NCI-H2171 (cell line): ENCODE measurements around the gene NPAS3.

Experiments used
- DNase-seq: peaks from one replicate; lab custom pipeline; 2025; lab: John Stamatoyannopoulos, UW

Gene NPAS3

DNA sequence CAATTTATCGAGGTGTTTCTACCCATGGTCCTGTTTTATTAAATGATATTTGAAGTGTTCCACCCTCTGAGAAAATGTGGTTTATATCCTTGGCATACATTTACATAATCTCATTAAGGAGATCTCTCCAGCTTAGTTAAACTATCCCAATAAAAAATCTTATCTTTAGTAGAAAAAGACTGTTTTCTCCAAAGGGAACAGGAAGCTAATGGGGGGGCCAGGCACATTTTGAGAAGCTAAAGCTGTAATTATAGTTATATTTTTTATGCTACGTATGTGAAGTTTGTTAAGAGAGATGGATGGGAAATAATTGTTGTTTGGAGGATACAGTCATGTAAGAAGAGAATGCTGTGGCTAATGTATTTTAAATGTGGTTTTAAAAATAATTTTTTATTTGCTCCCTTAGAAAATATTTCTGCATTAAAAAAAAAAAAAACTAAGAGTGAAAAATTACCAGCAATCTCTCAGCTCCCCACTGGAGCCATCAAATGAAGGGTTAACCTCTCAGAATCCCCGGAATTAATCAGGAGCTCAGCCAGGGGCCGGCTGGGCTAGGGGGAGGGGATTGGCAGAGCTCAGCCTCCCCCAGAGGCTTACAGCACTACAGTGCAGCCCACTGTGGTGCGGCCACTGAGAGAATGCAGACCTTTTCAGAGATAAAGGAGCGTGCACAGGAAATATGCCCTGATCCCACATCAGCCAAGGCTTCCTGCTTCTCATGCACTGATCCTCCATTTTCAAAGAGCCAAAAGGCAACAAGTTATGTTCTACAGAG lies 826.4 kb downstream of the NPAS3 start:
- no peak for DNase-seq

DNA sequence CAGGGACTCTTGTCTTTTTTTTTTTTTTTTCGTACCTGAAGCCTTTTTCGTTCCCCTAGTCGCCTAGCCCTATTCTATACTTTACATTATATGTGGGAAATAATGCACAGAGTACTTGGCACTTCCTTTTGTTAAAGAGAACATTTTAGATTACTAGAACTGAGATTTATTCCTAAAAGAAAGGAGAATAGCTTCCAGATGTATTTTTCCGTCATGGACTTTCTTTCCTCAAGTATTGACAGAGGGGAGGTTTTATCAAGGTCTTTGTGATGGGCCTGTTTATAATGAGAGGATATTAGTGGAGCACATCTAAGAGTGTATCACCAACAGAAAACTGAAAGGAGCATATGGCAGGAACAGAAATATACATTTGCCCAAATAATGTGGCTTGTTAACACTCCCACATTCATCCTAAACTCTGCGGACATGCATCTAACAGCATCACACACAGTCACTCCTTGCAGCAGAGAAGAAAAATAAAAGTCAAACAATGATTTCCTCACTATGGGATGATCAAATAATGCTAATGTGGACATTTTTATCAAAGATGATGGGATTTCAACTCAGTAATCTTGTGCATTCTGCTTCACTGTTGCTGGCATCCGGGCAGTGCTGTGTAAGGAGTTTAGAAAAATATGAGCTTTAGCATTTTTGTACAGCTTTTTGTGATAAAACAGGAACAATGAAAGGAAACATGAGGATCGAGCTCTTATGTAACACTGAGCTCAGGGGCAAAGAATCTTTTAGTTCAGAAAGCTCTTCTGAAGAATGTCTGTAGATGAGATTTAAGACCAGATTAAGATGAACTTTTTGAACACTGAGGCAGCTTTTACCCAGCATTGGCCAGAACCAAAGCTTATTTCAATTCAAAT lies 829.1 kb downstream of the NPAS3 start:
- no peak for DNase-seq

DNA sequence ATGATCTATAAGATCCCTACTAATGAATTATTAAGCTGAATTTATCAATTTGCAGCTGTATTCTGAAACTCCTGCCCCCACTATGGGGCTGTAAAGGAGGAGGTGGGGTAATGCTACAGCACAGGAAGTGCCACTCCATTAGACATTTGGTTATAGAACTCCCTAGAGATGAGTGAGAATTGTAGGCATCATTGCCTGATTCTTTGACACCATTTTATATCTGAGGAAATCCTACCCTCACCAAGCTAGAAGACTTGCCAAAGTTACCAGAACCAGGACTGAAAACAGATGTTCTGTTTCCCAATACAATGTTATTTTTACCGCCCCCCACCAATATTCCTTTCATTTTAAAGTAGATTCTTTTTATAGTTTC lies 829.8 kb downstream of the NPAS3 start:
- no peak for DNase-seq

DNA sequence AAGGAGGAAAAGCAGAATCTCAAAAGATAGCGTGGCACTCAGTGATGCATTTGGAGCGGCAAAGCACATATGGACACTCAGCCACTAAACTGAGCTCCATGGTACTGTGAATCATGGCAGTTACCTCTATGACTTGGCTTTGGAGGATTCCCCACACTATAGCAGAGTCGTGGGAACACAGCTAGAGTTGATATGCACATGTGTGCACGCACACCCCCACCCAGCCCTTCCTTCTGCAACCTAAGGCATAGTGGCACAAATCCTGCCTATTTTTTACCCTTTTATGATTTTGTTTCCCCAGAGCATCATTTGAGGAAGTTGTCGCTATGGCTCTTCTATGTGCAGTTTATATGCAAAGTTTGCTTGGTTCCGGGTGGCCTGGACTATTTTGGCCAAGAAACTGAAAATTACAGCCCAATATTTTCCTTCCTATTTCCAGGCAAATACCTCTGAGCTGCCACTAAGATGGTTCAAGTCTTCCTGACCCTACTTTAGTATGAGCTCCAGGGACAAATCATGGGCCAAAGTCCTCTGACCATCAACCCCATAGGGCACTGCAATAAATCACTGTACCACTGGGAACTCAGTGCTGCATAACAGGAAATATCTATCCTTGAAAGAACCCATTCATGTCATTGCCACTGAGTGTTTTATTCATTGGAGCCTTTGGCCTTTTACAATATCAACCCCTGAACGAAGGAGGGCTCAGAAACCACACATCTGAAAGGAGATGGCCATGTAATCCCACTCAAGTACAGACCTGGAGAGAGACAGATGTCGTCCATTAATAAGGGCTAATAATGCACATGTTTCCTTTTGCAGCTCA lies 834.7 kb downstream of the NPAS3 start:
- DNase-seq: no peak

DNA sequence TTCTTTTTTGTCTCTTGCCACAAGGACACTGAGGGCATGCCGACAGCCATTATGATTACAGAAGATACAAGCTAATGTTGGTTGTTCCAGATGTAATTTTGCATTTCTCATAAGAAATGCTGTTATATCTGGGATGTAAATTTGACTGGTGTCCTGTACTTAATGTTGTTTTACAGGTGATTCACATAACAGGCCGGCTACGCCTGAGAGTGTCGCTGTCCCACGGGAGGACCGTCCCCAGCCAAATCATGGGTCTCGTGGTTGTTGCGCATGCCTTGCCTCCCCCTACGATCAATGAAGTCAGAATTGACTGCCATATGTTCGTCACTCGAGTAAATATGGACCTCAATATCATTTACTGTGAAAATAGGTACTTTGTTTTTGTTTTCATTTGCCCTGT lies 835.5 kb downstream of the NPAS3 start:
- no peak for DNase-seq

DNA sequence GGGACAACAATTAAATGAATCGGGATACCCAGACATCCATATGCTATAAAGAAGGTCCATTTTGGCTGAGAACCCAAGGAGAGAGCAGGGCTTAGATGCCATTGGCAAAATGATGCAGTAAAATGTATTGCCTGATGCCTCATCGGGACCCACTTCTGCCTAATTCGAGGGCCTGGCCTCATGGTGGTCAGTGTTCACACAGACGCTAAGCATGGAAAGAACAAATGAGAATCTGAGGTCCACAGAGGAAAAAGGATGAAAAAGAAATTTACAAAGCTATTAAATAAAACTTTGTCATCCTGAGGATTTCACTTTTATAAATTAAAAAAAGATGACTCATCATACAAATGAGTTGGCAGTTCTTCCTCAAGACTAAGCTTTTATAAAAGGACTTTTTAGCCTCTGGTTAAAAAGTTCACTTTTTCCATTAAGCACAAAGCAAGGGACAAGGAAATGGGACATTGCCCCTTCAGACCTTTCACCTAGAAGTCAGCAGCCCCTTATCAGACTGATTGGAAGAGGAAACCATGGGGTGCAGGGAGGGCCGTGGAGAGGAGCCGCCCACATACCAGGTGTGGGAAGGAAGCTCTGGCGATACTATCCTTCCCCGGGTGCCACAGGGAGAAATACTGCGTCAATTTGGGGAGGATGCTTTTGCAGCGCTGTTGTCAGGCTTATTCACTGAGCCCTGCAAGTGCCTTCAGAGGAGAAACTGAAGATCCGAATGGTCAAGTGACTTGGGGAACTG lies 836.2 kb downstream of the NPAS3 start:
- DNase-seq: no peak

DNA sequence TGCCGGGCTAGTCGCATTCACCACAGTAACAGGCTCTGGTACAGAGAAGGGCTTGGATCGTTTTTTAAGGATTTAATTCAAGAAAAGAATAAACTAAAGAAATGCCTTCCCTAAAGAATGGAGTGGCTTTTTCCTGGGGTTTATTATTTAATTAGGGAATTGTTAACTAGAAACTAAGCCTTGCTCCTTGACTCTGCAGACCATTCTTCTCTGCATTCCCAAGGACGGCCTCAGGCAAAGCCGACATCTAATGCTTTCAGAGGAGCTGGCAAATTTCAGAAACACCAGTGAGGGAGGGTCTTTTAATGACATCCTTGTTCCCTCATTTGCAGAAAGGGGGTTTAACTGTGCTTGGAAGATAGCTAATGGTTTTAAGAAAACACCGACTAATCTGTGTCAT lies 838.2 kb downstream of the NPAS3 start:
- DNase-seq: no peak

DNA sequence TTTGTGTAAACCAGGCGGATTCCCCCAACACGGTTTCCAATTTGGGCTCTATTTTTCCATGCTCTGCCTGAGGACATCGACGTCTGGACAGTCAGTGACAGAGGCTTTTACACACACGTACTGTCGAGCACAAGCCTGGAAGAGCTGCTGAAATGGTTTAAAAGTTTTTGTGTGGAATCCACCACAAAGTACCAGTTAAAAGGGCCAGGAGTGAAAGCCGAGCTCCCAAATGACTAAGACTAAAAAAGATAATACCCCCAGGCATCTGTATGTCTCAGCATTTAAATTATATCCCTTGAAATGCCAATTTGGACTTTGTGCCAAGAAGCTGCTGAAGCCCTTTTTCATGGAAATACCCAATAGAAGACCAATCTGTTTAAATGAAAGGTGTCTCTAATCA lies 839.0 kb downstream of the NPAS3 start:
- DNase-seq: no peak

DNA sequence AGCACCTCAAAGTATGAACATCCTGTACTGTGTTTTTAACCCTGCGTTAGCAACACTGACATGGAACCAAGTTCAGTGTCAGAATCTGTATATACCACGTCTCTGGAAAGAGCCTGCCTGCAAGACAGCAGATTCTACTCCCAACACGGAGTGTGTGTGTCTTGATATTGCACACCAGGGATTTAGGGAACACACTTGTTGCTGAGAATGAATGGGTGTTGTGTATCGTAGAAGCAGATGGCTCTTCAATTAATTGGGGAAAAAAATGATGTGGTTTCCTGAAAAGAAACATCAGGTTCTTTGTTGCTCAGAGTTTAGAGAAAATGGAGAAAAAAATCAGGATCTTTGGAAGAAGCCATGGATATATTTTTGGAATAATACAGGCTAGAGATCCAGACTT lies 841.4 kb downstream of the NPAS3 start:
- DNase-seq: peak; percentile 65

DNA sequence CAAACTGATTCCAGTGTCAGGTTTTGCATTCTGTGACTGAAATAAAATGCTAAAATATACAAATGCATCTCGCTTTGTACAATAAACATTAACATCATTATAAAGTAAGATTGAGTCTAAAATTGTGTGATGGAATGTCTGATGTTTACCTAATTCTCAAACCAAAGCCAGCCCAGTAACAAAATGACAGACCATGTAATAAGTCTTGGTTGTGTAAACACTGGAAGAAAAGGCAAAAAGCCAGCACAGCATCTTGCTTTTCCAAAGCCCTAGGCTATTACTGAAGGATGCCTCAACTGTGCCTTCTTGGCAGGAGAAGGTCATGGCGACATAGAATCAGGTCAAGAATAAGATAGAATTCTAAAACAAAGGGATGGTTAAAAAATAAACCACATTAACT lies 842.6 kb downstream of the NPAS3 start:
- no peak for DNase-seq

DNA sequence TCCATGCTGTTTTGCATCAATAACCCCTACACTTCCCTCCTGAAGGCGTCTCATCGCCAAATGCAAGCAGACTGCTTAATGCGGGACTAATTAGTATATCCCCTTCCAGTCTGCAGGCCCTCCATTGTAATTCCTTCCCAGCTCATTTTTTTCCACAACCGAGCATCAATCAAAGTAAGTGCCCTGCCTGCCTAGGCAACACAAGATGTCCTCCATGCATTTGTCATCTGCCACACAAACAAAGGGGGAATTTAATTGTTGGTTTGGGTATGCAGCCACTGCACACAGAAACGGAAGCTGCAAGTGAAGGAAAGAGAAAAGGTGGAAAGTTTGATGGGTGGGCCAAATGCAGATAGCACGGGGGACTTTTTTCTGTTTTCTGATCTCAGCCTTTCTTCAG lies 844.2 kb downstream of the NPAS3 start:
- DNase-seq: no peak

DNA sequence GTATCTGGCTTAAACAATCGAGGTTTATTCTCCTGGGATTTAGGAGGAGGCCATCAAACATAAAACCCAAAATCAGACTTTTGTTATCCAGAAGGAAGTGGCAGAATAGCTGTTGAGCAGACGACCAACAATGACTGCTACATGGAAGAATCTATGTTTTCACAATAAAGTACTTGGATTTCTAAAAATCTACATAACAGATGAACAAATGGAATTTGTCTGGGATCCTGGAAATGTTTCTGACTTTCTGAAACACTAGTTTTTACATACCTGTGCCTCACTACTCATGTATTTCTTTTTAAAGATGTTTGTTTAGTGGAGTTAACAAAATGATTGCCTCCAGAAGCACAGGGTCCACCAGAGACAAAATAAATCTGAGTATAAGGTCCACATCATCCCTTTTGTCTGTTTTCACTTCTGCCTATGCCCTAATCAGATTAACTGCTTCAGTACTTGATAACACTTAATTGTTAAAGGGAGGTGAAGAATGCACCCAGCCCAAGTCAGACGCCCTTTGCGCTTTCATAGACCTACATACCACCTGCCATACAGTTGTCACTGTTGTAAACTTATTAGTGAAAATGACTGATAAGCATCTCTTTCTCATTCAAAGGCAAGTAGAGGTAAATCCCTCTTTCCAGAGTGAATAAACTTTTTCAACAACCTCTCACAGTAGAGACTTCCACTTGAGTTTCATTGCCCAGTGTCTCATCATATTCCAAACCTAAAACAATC lies 847.6 kb downstream of the NPAS3 start:
- DNase-seq: no peak

DNA sequence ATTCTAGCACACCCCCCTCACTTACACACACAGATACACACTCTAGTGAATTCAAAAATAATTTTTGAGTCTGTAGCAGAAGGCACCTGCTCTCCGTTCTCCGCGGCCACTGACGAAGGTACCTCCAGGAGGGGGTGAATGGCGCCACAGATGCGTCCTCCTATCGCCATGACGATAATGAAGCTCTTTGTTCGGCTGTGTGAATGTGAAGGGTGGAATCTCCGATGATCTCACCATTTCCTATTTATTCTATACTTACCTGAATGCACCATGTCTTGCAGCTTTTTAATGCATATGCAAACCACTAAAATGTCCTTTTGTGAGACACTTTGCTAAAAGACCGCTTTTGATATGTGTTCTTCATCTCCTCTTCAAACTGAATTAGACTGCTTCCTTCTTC lies 849.5 kb downstream of the NPAS3 start:
- no peak for DNase-seq

DNA sequence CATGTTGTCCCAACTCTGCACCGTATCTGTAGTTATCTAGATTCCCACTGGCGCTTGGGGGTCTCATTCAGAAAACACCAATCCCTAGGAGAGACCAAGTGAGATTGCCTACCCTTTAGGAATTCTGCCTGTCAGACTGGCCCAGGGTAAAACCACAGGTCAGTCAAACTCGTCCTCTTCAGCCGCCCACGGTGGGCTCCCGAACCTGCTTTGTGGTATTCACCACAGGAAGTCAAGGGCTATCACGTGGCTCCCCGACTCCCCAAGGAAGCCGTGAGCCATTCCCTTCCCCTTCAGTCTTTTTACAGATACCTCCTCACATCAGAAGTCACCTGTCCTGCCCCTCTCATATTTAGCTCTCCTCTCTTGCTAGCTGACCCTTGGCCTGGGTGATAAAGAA lies 852.3 kb downstream of the NPAS3 start:
- no peak for DNase-seq

DNA sequence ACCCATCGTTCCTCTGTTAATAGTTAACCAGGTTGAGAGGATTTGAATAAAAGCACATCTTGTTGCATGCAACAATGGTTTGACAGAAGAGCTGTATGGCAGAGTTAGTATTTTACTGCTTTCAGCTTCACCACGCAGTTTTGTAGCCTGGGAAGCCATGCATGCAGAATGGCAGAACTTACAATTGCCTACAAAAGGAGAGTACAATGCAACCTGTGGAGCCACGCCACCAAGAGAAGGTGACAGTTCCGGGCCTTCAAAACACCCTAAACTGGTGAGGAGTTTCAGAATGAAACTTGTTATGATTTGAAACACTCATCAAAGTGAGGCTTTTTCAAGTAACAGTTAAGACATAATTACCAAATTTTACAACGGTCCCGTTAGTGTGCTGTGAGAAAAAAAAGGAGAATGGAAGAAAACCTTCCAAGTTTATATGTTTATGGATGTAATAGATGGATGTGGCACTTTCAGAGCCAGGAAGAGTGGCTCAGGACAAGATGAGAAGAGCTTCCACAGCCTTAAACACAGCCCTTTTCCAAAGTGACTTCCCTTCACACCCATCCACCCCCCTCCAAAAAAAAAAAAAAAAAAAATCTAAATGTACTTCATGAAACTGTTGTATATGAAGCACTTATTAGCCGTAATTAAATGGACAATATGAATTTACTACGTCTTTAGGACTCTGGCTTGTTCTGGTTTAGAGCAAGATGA lies 853.5 kb downstream of the NPAS3 start:
- no peak for DNase-seq

DNA sequence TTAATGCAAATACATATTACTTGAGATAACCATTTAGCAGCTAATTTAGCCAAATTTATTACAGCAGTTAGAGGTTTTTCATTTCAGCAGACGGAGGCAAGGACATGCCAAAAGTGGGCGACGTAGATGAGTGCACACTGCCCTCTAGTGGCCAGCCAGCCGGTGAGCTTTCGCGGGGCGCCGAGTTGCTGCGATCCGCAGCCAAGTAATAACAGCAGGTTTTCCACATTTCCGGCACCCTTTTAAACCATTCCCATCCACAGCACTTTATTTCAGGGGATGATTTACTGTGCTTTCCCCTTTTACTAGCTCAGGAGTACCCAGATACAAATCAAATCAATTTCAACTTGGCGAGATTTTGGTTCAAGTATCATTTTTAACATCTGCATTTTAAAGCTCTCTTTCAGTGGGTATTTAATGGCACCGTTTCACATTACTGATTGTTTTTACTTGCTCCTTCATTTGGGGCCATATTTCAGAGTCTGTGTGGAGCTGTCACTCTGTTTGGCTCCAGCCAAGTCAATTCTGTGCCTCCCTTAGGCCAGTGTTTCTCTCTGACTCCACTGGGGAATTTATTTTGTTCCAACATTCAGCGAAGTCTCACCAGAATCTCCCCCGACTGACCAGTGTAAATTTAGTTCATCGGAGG lies 854.2 kb downstream of the NPAS3 start:
- peak; percentile 81 for DNase-seq

DNA sequence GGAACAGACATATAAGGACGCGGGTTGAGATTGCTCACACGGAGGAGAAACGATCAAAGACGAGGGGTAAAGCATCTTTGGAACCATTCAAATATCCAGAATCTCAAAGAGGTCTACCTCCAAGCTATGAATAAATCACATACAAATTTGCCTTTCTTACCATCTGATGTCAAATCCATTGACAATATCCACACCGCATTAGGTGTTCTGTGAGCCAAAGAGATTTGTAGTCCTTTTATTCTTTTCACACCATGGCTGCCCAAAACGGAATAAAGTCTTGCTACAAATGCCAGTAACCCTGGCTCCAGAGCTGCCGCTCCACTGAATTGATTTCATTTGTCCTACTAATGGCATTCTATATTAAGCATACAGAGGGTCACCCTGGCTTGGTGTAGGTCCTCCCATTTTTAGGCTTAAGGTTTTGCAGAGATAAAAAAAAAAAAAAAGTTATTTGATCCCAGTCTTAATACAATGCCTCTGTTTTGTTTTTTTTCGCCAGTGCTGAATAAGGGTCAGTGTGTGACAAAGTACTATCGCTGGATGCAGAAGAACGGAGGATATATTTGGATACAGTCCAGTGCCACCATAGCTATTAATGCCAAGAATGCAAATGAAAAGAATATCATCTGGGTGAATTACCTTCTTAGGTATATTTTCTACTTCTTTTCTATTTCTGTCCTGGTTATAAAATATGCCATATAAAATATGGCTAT lies 854.9 kb downstream of the NPAS3 start:
- DNase-seq: no peak

DNA sequence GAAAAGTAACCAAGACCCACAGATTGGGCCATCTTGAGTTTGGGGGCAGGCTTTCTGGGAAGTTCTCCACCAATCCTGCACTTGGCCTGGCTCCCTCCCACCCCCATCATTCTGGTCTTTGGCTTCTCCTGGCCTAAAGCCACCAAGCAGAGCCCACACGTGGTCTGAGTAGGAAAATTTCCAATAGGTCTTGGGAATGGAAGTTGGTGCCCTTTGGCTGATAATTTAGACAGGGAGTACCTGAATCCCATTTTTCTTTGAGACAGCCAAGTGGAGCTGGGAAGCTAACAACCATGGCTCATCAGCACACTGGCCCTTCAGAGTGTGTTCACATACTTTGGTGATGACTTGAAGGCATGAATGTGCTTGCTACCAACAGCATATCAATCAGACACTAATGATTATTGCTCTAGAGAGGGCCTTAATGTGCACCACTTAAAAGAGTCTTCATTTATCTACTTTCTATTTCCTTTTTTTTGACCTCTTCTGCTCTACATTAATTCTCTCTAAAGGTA lies 856.2 kb downstream of the NPAS3 start:
- DNase-seq: no peak

DNA sequence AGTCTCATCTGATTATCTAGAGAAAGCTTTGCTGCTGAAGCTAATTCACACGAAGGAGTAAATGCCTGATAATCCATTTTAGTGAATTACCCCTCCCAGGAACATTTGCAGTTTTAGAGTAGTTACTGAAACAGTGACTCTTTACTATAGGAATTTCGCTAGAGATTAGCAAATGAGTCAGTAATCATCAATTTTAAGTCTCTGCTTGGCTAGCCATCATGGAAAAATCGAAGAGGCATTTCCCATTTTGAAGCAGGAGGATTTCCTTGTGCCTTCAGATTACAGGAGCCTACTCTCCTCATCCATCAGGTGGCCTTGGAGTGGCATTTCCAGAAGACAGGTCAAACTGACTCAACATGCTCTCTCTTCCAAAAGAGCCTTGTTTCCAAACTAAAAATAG lies 857.7 kb downstream of the NPAS3 start:
- no peak for DNase-seq
